Osteoblast (primary cell): Measurements from ENCODE around the gene ARHGAP45. TPM values are rescaled to one million over a fixed set of nuclear protein-coding genes. Genes with fewer than 3 reads are reported as not detected.
A peak's percentile ranks its signal among the peaks of the same experiment; 100 is the strongest.

Experiments
- DNase-seq: peaks from one replicate; pipeline ENCODE4 v3.0.0; 2011; ENCODE audit warnings: low spot score, mixed read lengths; ENCODE audit not compliant: insufficient read length; ENCODE audit errors: missing footprints
- H2AFZ ChIP-seq: 2 replicates; pipeline ENCODE4 v1.6.0; 2011; ENCODE audit warnings: mild to moderate bottlenecking, low read length
- H3K27ac ChIP-seq: 2 replicates; pipeline ENCODE4 v1.5.1; 2011; ENCODE audit warnings: mild to moderate bottlenecking, low read depth, low read length, moderate library complexity
- H3K27me3 ChIP-seq: 2 replicates; pipeline ENCODE4 v1.6.0; 2012; ENCODE audit warnings: mild to moderate bottlenecking, control low read depth, inconsistent platforms, low read length, moderate library complexity; ENCODE audit not compliant: insufficient read depth
- H3K36me3 ChIP-seq: 2 replicates; pipeline ENCODE4 v1.5.1; 2011; ENCODE audit warnings: mild to moderate bottlenecking, low read length, control low read depth, moderate library complexity; ENCODE audit not compliant: insufficient read depth
- H3K4me1 ChIP-seq: 2 replicates; pipeline ENCODE4 v1.5.1; 2011; ENCODE audit warnings: mild to moderate bottlenecking, low read length, control low read depth, moderate library complexity; ENCODE audit not compliant: insufficient read depth
- H3K4me2 ChIP-seq: 2 replicates; pipeline ENCODE4 v1.6.0; 2011; ENCODE audit warnings: mild to moderate bottlenecking, low read length; ENCODE audit not compliant: insufficient read depth
- H3K4me3 ChIP-seq: fragments of 200-600 bp; sonication (generic); 3 replicates; pipeline ENCODE4 v1.5.1; 2012; ENCODE audit warnings: mild to moderate bottlenecking, low read length, inconsistent platforms; ENCODE audit not compliant: insufficient read depth
- H3K79me2 ChIP-seq: 2 replicates; pipeline ENCODE4 v1.6.0; 2012; ENCODE audit warnings: mild to moderate bottlenecking, low read length, control low read depth, inconsistent platforms; ENCODE audit not compliant: insufficient read depth
- H3K9me3 ChIP-seq: 2 replicates; pipeline ENCODE4 v1.5.1; 2011; ENCODE audit warnings: low read depth, low read length, control low read depth
- H4K20me1 ChIP-seq: 2 replicates; pipeline ENCODE4 v1.6.0; 2012; ENCODE audit warnings: mild to moderate bottlenecking, low read length, control low read depth; ENCODE audit not compliant: insufficient read depth
- CTCF ChIP-seq: IDR thresholded peaks from 2 replicates; pipeline ENCODE4 v1.5.1; 2011; ENCODE audit warnings: mild to moderate bottlenecking, low read depth, low read length, moderate library complexity; ENCODE audit errors: extremely low read depth
- total RNA-seq: library from RNA; depleted of rRNA; stranded (reverse); fragments of >200 nt; gene quantifications from 2 replicates; pipeline ENCODE4 v1.2.3, GENCODE V29; 2012

ARHGAP45 gene
- total RNA-seq, 1 donor: 0.72 TPM

GRCh38 chr19:1119475-1120217 lies 52.7 kb downstream of the ARHGAP45 start:
- H3K27ac ChIP-seq: no peak overlapping the region
- peaks cover 44% of the 10 kb centered on the region for H4K20me1 ChIP-seq
- H3K4me3 ChIP-seq: no peak overlapping the region
- no peak overlapping the region for H2AFZ ChIP-seq
- no peaks in the 10 kb centered on the region for H3K4me1 ChIP-seq
- H3K9me3 ChIP-seq: no peaks in the 10 kb centered on the region
- DNase-seq: peak; percentile 82
- H3K27me3 ChIP-seq: no peaks in the 10 kb centered on the region
- no peak overlapping the region for H3K4me2 ChIP-seq
- peaks cover 84% of the 10 kb centered on the region for H3K36me3 ChIP-seq
- H3K79me2 ChIP-seq: peaks cover 46% of the 10 kb centered on the region
- TF ChIP-seq CTCF: no peak

DNA sequence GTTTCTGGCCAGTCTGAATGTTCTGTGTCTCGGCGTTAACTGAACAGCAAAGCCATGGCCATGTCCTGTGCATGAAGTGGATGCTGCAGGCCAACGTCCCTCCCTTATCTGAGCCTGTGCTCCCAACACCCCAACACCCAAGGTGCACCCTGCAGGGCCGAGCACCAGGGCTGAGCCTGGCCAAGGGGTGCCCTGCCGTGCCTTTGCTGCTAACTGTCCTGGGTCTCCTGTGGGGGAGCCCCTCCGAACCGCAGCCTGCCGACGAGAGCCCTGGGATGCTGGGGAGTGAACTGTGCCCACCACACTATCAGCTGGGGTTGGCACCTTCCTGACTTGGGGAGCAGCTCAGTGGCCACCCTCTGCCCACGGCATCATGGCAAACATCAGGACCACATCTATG lies 54.4 kb downstream of the ARHGAP45 start:
- H3K9me3 ChIP-seq: no peaks in the 10 kb centered on the region
- peak; percentile 61 for DNase-seq
- H3K4me3 ChIP-seq: no peak overlapping the region
- H3K27me3 ChIP-seq: no peaks in the 10 kb centered on the region
- no peak overlapping the region for H2AFZ ChIP-seq
- peaks cover 62% of the 10 kb centered on the region for H3K79me2 ChIP-seq
- no peak overlapping the region for H3K27ac ChIP-seq
- peaks cover 10% of the 10 kb centered on the region for H3K4me1 ChIP-seq
- H3K36me3 ChIP-seq: peaks cover 94% of the 10 kb centered on the region
- TF ChIP-seq CTCF: no peak
- H4K20me1 ChIP-seq: peaks cover 40% of the 10 kb centered on the region
- no peak overlapping the region for H3K4me2 ChIP-seq

- H3K4me2 ChIP-seq: no peak overlapping the region
- H4K20me1 ChIP-seq: peaks cover 34% of the 10 kb centered on the region
- no peaks in the 10 kb centered on the region for H3K27me3 ChIP-seq
- no peak for TF ChIP-seq CTCF
- peaks cover 19% of the 10 kb centered on the region for H3K4me1 ChIP-seq
- no peak overlapping the region for H3K4me3 ChIP-seq
- H3K9me3 ChIP-seq: no peaks in the 10 kb centered on the region
- H3K36me3 ChIP-seq: peaks cover 94% of the 10 kb centered on the region
- no peak overlapping the region for H2AFZ ChIP-seq
- no peak for DNase-seq
- H3K79me2 ChIP-seq: peaks cover 68% of the 10 kb centered on the region
- H3K27ac ChIP-seq: no peak overlapping the region
These were observed 55.3 kb downstream of the ARHGAP45 start for GRCh38 chr19:1122021-1122971.

DNA sequence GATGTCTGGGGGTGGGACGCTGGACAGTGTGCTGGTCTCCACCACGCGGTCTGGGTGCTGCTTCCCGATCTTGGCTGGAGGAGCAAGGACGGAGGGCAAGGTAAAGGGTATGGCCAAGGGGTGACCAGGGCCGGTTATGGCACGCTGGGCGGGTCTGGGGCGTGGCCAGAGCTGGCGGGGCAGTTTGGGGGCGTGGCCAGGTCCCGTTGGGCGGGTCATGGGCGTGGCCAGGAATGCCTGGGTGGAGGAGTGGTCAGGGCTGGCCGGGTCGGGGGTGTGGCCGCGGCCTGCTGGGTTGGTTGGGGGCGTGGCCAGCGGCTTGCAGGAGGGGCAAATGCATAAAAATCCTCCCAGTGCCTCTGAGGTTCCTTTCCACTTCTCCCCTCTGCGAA lies 56.0 kb downstream of the ARHGAP45 start:
- Histone ChIP-seq H3K36me3 (peaks cover 94% of the 10 kb centered on the region), H3K9me3 (no peaks in the 10 kb centered on the region), H3K4me2 (no peak overlapping the region), H3K4me3 (no peak overlapping the region), H4K20me1 (peaks cover 36% of the 10 kb centered on the region), H2AFZ (no peak overlapping the region), H3K27me3 (no peaks in the 10 kb centered on the region), H3K4me1 (peaks cover 20% of the 10 kb centered on the region), H3K79me2 (peaks cover 71% of the 10 kb centered on the region), H3K27ac (no peak overlapping the region)
- no peak for TF ChIP-seq CTCF
- DNase-seq: peak; percentile 100
